ENCODE measurements around the gene HBA2. TPM values are rescaled to one million over a fixed set of nuclear protein-coding genes. Genes with fewer than 3 reads are reported as not detected.

Gene HBA2
- total and polyA plus RNA-seq, 9 of the 15 experiments (the other 6 are each of a cell fraction or from before 2014, with no cell fraction given): 40.4 to 853 (median 286) TPM

- TF ChIP-seq GTF3C2 (IDR thresholded peaks at IDR 0.05; ENCODE audit: borderline replicate concordance, extremely low read depth, insufficient read length): peak; percentile 48
- no peak for TF ChIP-seq MXD1 (CRISPR knock-in tag; IDR thresholded peaks at IDR 0.05; ENCODE audit: borderline replicate concordance, poor library complexity, severe bottlenecking)
- TF ChIP-seq SREBF1 (IDR thresholded peaks at IDR 0.05; ENCODE audit: borderline replicate concordance, low read depth, low read length): no peak
- no peak for TF ChIP-seq RNF2 (IDR thresholded peaks at IDR 0.05)
- peak; percentile 45; the same call in 1 of the 2 replicates for TF ChIP-seq ZFP91 (CRISPR knock-in tag; IDR thresholded peaks at IDR 0.05)
- no peak for TF ChIP-seq CHD4 (IDR thresholded peaks at IDR 0.05; ENCODE audit: insufficient read depth, insufficient replicate concordance, low read depth, low read length, poor library complexity, severe bottlenecking)
- peak; percentile 26 for TF ChIP-seq BHLHE40 (IDR thresholded peaks at IDR 0.05; ENCODE audit: low read length)
- TF ChIP-seq TEAD4 (IDR thresholded peaks at IDR 0.05; ENCODE audit: low read length): peak; percentile 77; the same call in 1 of the 2 replicates
- TF ChIP-seq TEAD4 (CRISPR knock-in tag; IDR thresholded peaks at IDR 0.05; ENCODE audit: borderline replicate concordance): no peak
- no peak for TF ChIP-seq ZNF830 (CRISPR knock-in tag; IDR thresholded peaks at IDR 0.05)
- TF ChIP-seq VEZF1 (CRISPR knock-in tag; IDR thresholded peaks at IDR 0.05): 0 out of 2 replicates have a peak, but pooled peaks have one; percentile 29
- no peak for TF ChIP-seq SMAD3 (CRISPR knock-in tag; conservative IDR thresholded peaks at IDR 0.05)
- no peak for TF ChIP-seq TRIM25 (IDR thresholded peaks at IDR 0.05; ENCODE audit: borderline replicate concordance)
- TF ChIP-seq TBL1XR1 (IDR thresholded peaks at IDR 0.05; ENCODE audit: low read length in 2 of 2): peak in 1 of 2 experiments; percentile 30; a peak in 2 of 4 replicates
- no peak for TF ChIP-seq CBX2 (IDR thresholded peaks at IDR 0.05; ENCODE audit: insufficient read depth, low read length, poor library complexity, severe bottlenecking)
- TF ChIP-seq YY1 (IDR thresholded peaks at IDR 0.05; ENCODE audit: borderline replicate concordance in 1 of 3, control insufficient read depth in 1 of 3, extremely low read depth in 1 of 3, insufficient read depth in 3 of 3, insufficient read length in 1 of 3, insufficient replicate concordance in 2 of 3, low read depth in 1 of 3, low read length in 2 of 3): no peak
- TF ChIP-seq GTF2F1 (IDR thresholded peaks at IDR 0.05; ENCODE audit: low read depth, low read length): no peak
- no peak for TF ChIP-seq ZBTB8A (IDR thresholded peaks at IDR 0.05; ENCODE audit: partially characterized antibody)
These were observed 27.9 kb upstream of the HBA2 start (continued) for GRCh38 chr16:144797-145252.
